HepG2 (cell line): ENCODE measurements around the gene ADAMTS4. TPM values are rescaled to one million over a fixed set of nuclear protein-coding genes. Genes with fewer than 3 reads are reported as not detected.

Source experiments
- ATRX ChIP-seq: sonication (generic); formaldehyde crosslinking; IDR thresholded peaks from 2 replicates; pipeline ENCODE4 v1.4.0; 2020; ENCODE audit warnings: missing genetic modification reagents, borderline replicate concordance
- CTCF ChIP-seq: sonication (generic); formaldehyde crosslinking; IDR thresholded peaks from 2 replicates; pipeline ENCODE4 v1.5.0; 2020; ENCODE audit warnings: mild to moderate bottlenecking, missing genetic modification reagents, moderate library complexity
- EZH2 ChIP-seq: conservative IDR thresholded peaks from 2 replicates; pipeline ENCODE4 v1.6.1; 2012; ENCODE audit warnings: mild to moderate bottlenecking, low read depth, low read length, moderate library complexity
- FLYWCH1 ChIP-seq: sonication (generic); formaldehyde crosslinking; IDR thresholded peaks from 2 replicates; pipeline ENCODE4 v1.8.1; 2023; ENCODE audit warnings: mild to moderate bottlenecking, missing genetic modification reagents
- GTF2F1 ChIP-seq: fragments of 150-350 bp; IDR thresholded peaks from 2 replicates; pipeline ENCODE4 v1.6.1; 2014; ENCODE audit warnings: low read length
- HNRNPK ChIP-seq: fragments of 200-400 bp; formaldehyde crosslinking; IDR thresholded peaks from 2 replicates; pipeline ENCODE4 v1.6.1; 2018; ENCODE audit warnings: low read length, low read depth, moderate library complexity, mild to moderate bottlenecking; ENCODE audit not compliant: poor library complexity, severe bottlenecking
- MAZ ChIP-seq, 2 experiments: sonication (generic) in 1 of 2; formaldehyde crosslinking in 1 of 2; IDR thresholded peaks; 2 replicates each; pipeline versions ENCODE4 v1.5.0 to v1.6.1; 2012 to 2020; ENCODE audit warnings: low read depth in 2 of 2, mild to moderate bottlenecking in 2 of 2, borderline replicate concordance in 1 of 2, improper control_type of control experiment in 1 of 2, low read length in 1 of 2, missing genetic modification reagents in 1 of 2, moderate library complexity in 1 of 2
- MYNN ChIP-seq: sonication (generic); formaldehyde crosslinking; IDR thresholded peaks from 2 replicates; pipeline ENCODE4 v1.4.0; 2020; ENCODE audit warnings: mild to moderate bottlenecking, low read depth, missing genetic modification reagents
- NR3C1 ChIP-seq: sonication (generic); formaldehyde crosslinking; IDR thresholded peaks from 2 replicates; pipeline ENCODE4 v1.4.0; 2020; ENCODE audit warnings: missing genetic modification reagents
- PRMT3 ChIP-seq: sonication (generic); formaldehyde crosslinking; IDR thresholded peaks from 2 replicates; pipeline ENCODE4 v1.8.1; 2022; ENCODE audit warnings: low read depth, mild to moderate bottlenecking, moderate library complexity, missing genetic modification reagents, borderline replicate concordance
- SRSF4 ChIP-seq: fragments of 200-400 bp; formaldehyde crosslinking; IDR thresholded peaks from one replicate; pipeline ENCODE4 v1.6.1; 2018; ENCODE audit warnings: mild to moderate bottlenecking, low read depth, low read length, moderate library complexity; ENCODE audit not compliant: poor library complexity, severe bottlenecking
- ZFP90 ChIP-seq: sonication (generic); formaldehyde crosslinking; IDR thresholded peaks from 2 replicates; pipeline ENCODE4 v1.8.0; 2022; ENCODE audit warnings: missing genetic modification reagents, mild to moderate bottlenecking, inconsistent platforms, borderline replicate concordance
- ZNF253 ChIP-seq: sonication (generic); formaldehyde crosslinking; IDR thresholded peaks from 2 replicates; pipeline ENCODE4 v1.8.0; 2022; ENCODE audit warnings: mild to moderate bottlenecking, missing genetic modification reagents, borderline replicate concordance
- ZNF256 ChIP-seq: sonication (generic); formaldehyde crosslinking; conservative IDR thresholded peaks from 2 replicates; pipeline ENCODE4 v1.4.0; 2020; ENCODE audit warnings: missing genetic modification reagents
- ZSCAN21 ChIP-seq: sonication (generic); formaldehyde crosslinking; IDR thresholded peaks from 2 replicates; pipeline ENCODE4 v1.8.0; 2022; ENCODE audit warnings: mild to moderate bottlenecking, missing genetic modification reagents, moderate library complexity, borderline replicate concordance
- polyA plus RNA-seq, 8 experiments: library from polyadenylated mRNA; depleted of rRNA in 3 of 8; stranded (reverse) in 7 of 8; unstranded in 1 of 8; fragments of >200 nt; fragmentation: Illumina TruSeq in 4 of 8; extraction: Trizol in 4 of 8; gene quantifications; 2 replicates each; pipeline versions ENCODE4 v1.2.1 to v1.2.3, GENCODE V29; 2011 to 2016; ENCODE audit warnings: low read depth in 4 of 8, missing spikeins in 1 of 8, mixed read lengths in 1 of 8; ENCODE audit not compliant: insufficient read depth in 1 of 8
- total RNA-seq, 5 experiments: library from RNA; depleted of rRNA; stranded (reverse); fragments of >200 nt; fragmentation: Illumina TruSeq; extraction: Trizol; gene quantifications; 2 replicates each; pipeline ENCODE4 v1.2.3, GENCODE V29; 2016; ENCODE audit warnings: low read depth in 1 of 5
- TF ChIP-seq, protein P1 (sequence below): sonication (generic); formaldehyde crosslinking; IDR thresholded peaks from 2 replicates; pipeline ENCODE4 v1.5.0; 2020; ENCODE audit warnings: missing genetic modification reagents, mild to moderate bottlenecking, borderline replicate concordance
- TF ChIP-seq, protein P2 (sequence below): fragments of 450-650 bp; IDR thresholded peaks from 2 replicates; pipeline ENCODE4 v1.6.1; 2016
- TF ChIP-seq, protein P3 (sequence below): sonication (generic); formaldehyde crosslinking; conservative IDR thresholded peaks from 2 replicates; pipeline ENCODE4 v1.8.0; 2022; ENCODE audit warnings: low read depth, missing genetic modification reagents
- TF ChIP-seq, protein P4 (sequence below): sonication (generic); formaldehyde crosslinking; IDR thresholded peaks from 2 replicates; pipeline ENCODE4 v1.9.0; 2021; ENCODE audit warnings: missing genetic modification reagents, mild to moderate bottlenecking, borderline replicate concordance

Gene ADAMTS4
- total and polyA plus RNA-seq, 2 of the 13 experiments (the other 11 are each of a cell fraction or from before 2014, with no cell fraction given), result 0.51 to 1.7 TPM

- peak; percentile 79 for TF ChIP-seq CTCF
- TF ChIP-seq, protein P1, sequence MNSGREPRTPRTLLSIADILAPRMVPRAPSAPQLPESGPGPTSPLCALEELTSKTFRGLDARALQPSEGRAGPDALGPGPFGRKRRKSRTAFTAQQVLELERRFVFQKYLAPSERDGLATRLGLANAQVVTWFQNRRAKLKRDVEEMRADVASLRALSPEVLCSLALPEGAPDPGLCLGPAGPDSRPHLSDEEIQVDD (CRISPR knock-in tag), result no peak
- TF ChIP-seq, protein P2, sequence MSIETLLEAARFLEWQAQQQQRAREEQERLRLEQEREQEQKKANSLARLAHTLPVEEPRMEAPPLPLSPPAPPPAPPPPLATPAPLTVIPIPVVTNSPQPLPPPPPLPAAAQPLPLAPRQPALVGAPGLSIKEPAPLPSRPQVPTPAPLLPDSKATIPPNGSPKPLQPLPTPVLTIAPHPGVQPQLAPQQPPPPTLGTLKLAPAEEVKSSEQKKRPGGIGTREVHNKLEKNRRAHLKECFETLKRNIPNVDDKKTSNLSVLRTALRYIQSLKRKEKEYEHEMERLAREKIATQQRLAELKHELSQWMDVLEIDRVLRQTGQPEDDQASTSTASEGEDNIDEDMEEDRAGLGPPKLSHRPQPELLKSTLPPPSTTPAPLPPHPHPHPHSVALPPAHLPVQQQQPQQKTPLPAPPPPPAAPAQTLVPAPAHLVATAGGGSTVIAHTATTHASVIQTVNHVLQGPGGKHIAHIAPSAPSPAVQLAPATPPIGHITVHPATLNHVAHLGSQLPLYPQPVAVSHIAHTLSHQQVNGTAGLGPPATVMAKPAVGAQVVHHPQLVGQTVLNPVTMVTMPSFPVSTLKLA, result no peak
- no peak for TF ChIP-seq HNRNPK
- TF ChIP-seq MYNN (CRISPR knock-in tag), result no peak
- no peak for TF ChIP-seq NR3C1 (CRISPR knock-in tag)
- TF ChIP-seq ZNF253 (CRISPR knock-in tag), result no peak
- TF ChIP-seq EZH2, result no peak
- TF ChIP-seq, protein P3, sequence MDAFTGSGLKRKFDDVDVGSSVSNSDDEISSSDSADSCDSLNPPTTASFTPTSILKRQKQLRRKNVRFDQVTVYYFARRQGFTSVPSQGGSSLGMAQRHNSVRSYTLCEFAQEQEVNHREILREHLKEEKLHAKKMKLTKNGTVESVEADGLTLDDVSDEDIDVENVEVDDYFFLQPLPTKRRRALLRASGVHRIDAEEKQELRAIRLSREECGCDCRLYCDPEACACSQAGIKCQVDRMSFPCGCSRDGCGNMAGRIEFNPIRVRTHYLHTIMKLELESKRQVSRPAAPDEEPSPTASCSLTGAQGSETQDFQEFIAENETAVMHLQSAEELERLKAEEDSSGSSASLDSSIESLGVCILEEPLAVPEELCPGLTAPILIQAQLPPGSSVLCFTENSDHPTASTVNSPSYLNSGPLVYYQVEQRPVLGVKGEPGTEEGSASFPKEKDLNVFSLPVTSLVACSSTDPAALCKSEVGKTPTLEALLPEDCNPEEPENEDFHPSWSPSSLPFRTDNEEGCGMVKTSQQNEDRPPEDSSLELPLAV (CRISPR knock-in tag), result no peak
- TF ChIP-seq FLYWCH1 (CRISPR knock-in tag), result no peak
- no peak for TF ChIP-seq ATRX
- no peak for TF ChIP-seq ZSCAN21 (CRISPR knock-in tag)
- no peak for TF ChIP-seq GTF2F1
- 0 out of 2 replicates have a peak, but pooled peaks have one; percentile 24 for TF ChIP-seq MAZ (IDR thresholded peaks at IDR 0.05; ENCODE audit: borderline replicate concordance, low read depth, low read length)
- peak; percentile 59; the same call in 1 of the 2 replicates for TF ChIP-seq MAZ (CRISPR knock-in tag; IDR thresholded peaks at IDR 0.05; ENCODE audit: low read depth)
- no peak for TF ChIP-seq SRSF4
- no peak for TF ChIP-seq ZNF256
- no peak for TF ChIP-seq PRMT3 (CRISPR knock-in tag)
- 0 out of 2 replicates have a peak, but pooled peaks have one; percentile 45 for TF ChIP-seq ZFP90
- TF ChIP-seq, protein P4, sequence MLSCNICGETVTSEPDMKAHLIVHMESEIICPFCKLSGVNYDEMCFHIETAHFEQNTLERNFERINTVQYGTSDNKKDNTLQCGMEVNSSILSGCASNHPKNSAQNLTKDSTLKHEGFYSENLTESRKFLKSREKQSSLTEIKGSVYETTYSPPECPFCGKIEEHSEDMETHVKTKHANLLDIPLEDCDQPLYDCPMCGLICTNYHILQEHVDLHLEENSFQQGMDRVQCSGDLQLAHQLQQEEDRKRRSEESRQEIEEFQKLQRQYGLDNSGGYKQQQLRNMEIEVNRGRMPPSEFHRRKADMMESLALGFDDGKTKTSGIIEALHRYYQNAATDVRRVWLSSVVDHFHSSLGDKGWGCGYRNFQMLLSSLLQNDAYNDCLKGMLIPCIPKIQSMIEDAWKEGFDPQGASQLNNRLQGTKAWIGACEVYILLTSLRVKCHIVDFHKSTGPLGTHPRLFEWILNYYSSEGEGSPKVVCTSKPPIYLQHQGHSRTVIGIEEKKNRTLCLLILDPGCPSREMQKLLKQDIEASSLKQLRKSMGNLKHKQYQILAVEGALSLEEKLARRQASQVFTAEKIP, result no peak
These were observed 26.9 kb upstream of the ADAMTS4 start, which contains the start of gene TOMM40L (continued) for GRCh38 chr1:161225534-161226319.
